K562 (cell line): ENCODE results near the gene CERS6. TPM values are rescaled to one million over a fixed set of nuclear protein-coding genes. Genes with fewer than 3 reads are reported as not detected.

Experiments used
- ATAC-seq: fragments of 200-7000 bp; cut with Tn5 transposase; 3 replicates; pipeline ENCODE4 v1.9.1; 2020; ENCODE audit warnings: moderate library complexity
- BruUV-seq: library from RNA; stranded (reverse); fragments of 400-500 nt; replicated peaks from 2 replicates; lab custom pipeline; 2021; lab: Mats Ljungman, UMichigan
- CTCF ChIA-PET: fragments of 300-600 bp; formaldehyde crosslinking; extraction: SDS; loops from one replicate; lab custom pipeline; 2021; ENCODE audit warnings: low intra/inter-chr PET ratio; lab: Yijun Ruan, JAX
- POLR2A ChIA-PET: fragments of 300-600, 350-650 bp; sonication (Branson Sonifier 250); formaldehyde crosslinking; extraction: SDS; loops from one replicate; lab custom pipeline; 2021; ENCODE audit warnings: antibody characterized with exemption, inconsistent platforms; lab: Yijun Ruan, JAX
- DNase-seq, 4 experiments: peaks; one replicate each; pipeline versions ENCODE4 v3.0.0 to v3.0.0-alpha.2; 2011 to 2018; ENCODE audit warnings: low spot score in 3 of 4, mixed read lengths in 3 of 4; ENCODE audit errors: extremely low read depth in 1 of 4
- FAIRE-seq: peaks from 2 replicates; lab custom pipeline; 2011; peaks lifted over from hg19 to GRCh38; lab: Jason Lieb, UNC
- H2AFZ ChIP-seq: 2 replicates; pipeline ENCODE4 v1.6.0; 2011; ENCODE audit warnings: low read depth, low read length, control low read depth, inconsistent platforms
- H3K27ac ChIP-seq: fragments of 200-600 bp; 3 replicates; pipeline ENCODE4 v1.8.0; 2011; ENCODE audit warnings: low read depth, mild to moderate bottlenecking, control low read depth, inconsistent platforms, low read length, moderate library complexity, mixed read lengths; ENCODE audit errors: extremely low read depth
- H3K27me3 ChIP-seq, 2 experiments: fragments of 300-600 bp in 1 of 2; 2 replicates in 1 of 2; 3 replicates in 1 of 2; pipeline versions ENCODE4 v1.6.0 to v1.8.0; 2011; ENCODE audit warnings: inconsistent platforms in 2 of 2, low read length in 2 of 2, mild to moderate bottlenecking in 1 of 2, mixed read lengths in 1 of 2, moderate library complexity in 1 of 2; ENCODE audit not compliant: control insufficient read depth in 2 of 2, insufficient read depth in 2 of 2
- H3K36me3 ChIP-seq: fragments of 300-600 bp; 3 replicates; pipeline ENCODE4 v1.8.0; 2011; ENCODE audit warnings: mild to moderate bottlenecking, low read length, inconsistent platforms; ENCODE audit not compliant: control insufficient read depth, insufficient read depth
- H3K4me1 ChIP-seq, 2 experiments: fragments of 200-600 bp in 1 of 2; replicated peaks in 1 of 2; 2 replicates in 1 of 2; 3 replicates in 1 of 2; pipeline versions ENCODE4 v1.5.1 to v1.8.0; 2011; ENCODE audit warnings: inconsistent platforms in 2 of 2, low read length in 2 of 2, mild to moderate bottlenecking in 1 of 2, mixed read lengths in 1 of 2, moderate library complexity in 1 of 2; ENCODE audit not compliant: control insufficient read depth in 2 of 2, insufficient read depth in 2 of 2
- H3K4me2 ChIP-seq: 2 replicates; pipeline ENCODE4 v1.6.1; 2011; ENCODE audit warnings: low read length, control low read depth, inconsistent platforms, mixed read lengths; ENCODE audit not compliant: insufficient read depth
- H3K4me3 ChIP-seq: fragments of 200-600 bp; sonication (generic), shearing (Covaris generic); 2 replicates; pipeline ENCODE4 v1.5.1; 2016; ENCODE audit warnings: control low read depth, inconsistent platforms
- H3K79me2 ChIP-seq: fragments of 200-600 bp; 3 replicates; pipeline ENCODE4 v1.8.0; 2011; ENCODE audit warnings: low read length, inconsistent platforms; ENCODE audit not compliant: control insufficient read depth, insufficient read depth
- H3K9ac ChIP-seq, 2 experiments: 2 replicates each; pipeline versions ENCODE4 v1.6.0 to v1.6.1; 2011; ENCODE audit warnings: low read depth in 2 of 2, low read length in 2 of 2, control low read depth in 1 of 2, inconsistent platforms in 1 of 2, mild to moderate bottlenecking in 1 of 2, mixed read lengths in 1 of 2; ENCODE audit not compliant: insufficient read depth in 1 of 2
- H3K9me1 ChIP-seq: one replicate; pipeline ENCODE4 v1.6.0; 2011; ENCODE audit warnings: inconsistent platforms, mild to moderate bottlenecking, low read length, moderate library complexity; ENCODE audit not compliant: control insufficient read depth, insufficient read depth
- H3K9me3 ChIP-seq: replicated peaks from 2 replicates; pipeline ENCODE4 v1.5.1; 2011; ENCODE audit warnings: low read depth, low read length, inconsistent platforms; ENCODE audit not compliant: control insufficient read depth, insufficient read depth
- H4K20me1 ChIP-seq: replicated peaks from 2 replicates; pipeline ENCODE4 v1.6.1; 2011; ENCODE audit warnings: low read length, inconsistent platforms, mixed read lengths; ENCODE audit not compliant: control insufficient read depth, insufficient read depth
- KDM5B ChIP-seq: fragments of 200-600 bp; sonication (generic); IDR thresholded peaks from 2 replicates; pipeline ENCODE4 v1.6.1; 2012; ENCODE audit warnings: low read depth, mild to moderate bottlenecking, moderate library complexity, low read length, control low read depth, inconsistent platforms; ENCODE audit not compliant: insufficient replicate concordance
- RB1 ChIP-seq: fragments of 450-650 bp; IDR thresholded peaks from 2 replicates; pipeline ENCODE4 v1.6.1; 2017; ENCODE audit warnings: low read depth, mild to moderate bottlenecking
- RFX5 ChIP-seq: IDR thresholded peaks from 2 replicates; pipeline ENCODE4 v1.6.1; 2011; ENCODE audit warnings: low read depth, mild to moderate bottlenecking, improper control_type of control experiment, low read length
- SREBF2 ChIP-seq: sonication (generic); formaldehyde crosslinking; IDR thresholded peaks from 2 replicates; pipeline ENCODE4 v1.4.0; 2020; ENCODE audit warnings: mild to moderate bottlenecking, missing genetic modification reagents
- ZNF707 ChIP-seq: fragments of 250-450 bp; sonication (Bioruptor Pico); conservative IDR thresholded peaks from 2 replicates; pipeline ENCODE4 v1.8.0; 2022; ENCODE audit warnings: inconsistent platforms, mild to moderate bottlenecking, moderate library complexity
- WGBS: fragments of 100-300 bp; shearing (Covaris generic); methylation state at CpG from one replicate; pipeline ENCODE4 v1.1.6; 2016; ENCODE audit warnings: low coverage, mixed read lengths; ENCODE audit not compliant: insufficient coverage; ENCODE audit errors: missing lambda C conversion rate; 5-methylcytosine and 5-hydroxymethylcytosine counted together
- in situ Hi-C: fragments of 300-500 bp; cut with MboI; formaldehyde crosslinking; loops from 4 replicates; pipeline ENCODE4 v1.15.0; 2018; ENCODE audit warnings: inconsistent platforms, mixed read lengths
- intact Hi-C: fragments of 100-400 bp; cut with micrococcal nuclease; formaldehyde crosslinking; loops from 2 replicates; pipeline ENCODE4 v1.14.2; 2022
- polyA plus RNA-seq, 8 experiments: library from polyadenylated mRNA; depleted of rRNA in 4 of 8; stranded (reverse) in 5 of 8; unstranded in 3 of 8; fragments of >200 nt; fragmentation: Nextera tagmentation in 2 of 8; fragmentation: Illumina TruSeq in 1 of 8; extraction: Ambion mirVana in 2 of 8; extraction: Trizol in 1 of 8; gene quantifications; 2 replicates each; pipeline versions ENCODE4 v1.2.1 to v1.2.3, GENCODE V29; 2011 to 2014; ENCODE audit warnings: inconsistent platforms in 1 of 8, missing spikeins in 1 of 8
- total RNA-seq, 7 experiments: library from RNA; depleted of rRNA in 6 of 7; stranded (reverse); fragments of >200 nt in 6 of 7; fragmentation: Illumina TruSeq in 2 of 7; extraction: Trizol in 2 of 7; gene quantifications; 2 replicates each; pipeline versions ENCODE4 v1.2.1 to v1.2.3, GENCODE V29; 2011 to 2021; ENCODE audit warnings: low replicate concordance in 1 of 7
- TF ChIP-seq, protein P1 (sequence below): sonication (generic); formaldehyde crosslinking; IDR thresholded peaks from 2 replicates; pipeline ENCODE4 v1.8.0; 2022; ENCODE audit warnings: missing genetic modification reagents, mild to moderate bottlenecking, moderate library complexity, borderline replicate concordance
- TF ChIP-seq, protein P2 (sequence below), 2 experiments: fragments of 150-350 bp in 1 of 2; IDR thresholded peaks; 2 replicates each; pipeline ENCODE4 v1.6.1; 2012 to 2016; ENCODE audit warnings: low read depth in 2 of 2, low read length in 2 of 2, mild to moderate bottlenecking in 1 of 2, moderate library complexity in 1 of 2

CERS6 gene
- total and polyA plus RNA-seq, 9 of the 15 experiments (the other 6 are each of a cell fraction or from before 2014, with no cell fraction given), result 1.6 to 13.6 (median 11.4) TPM

DNA sequence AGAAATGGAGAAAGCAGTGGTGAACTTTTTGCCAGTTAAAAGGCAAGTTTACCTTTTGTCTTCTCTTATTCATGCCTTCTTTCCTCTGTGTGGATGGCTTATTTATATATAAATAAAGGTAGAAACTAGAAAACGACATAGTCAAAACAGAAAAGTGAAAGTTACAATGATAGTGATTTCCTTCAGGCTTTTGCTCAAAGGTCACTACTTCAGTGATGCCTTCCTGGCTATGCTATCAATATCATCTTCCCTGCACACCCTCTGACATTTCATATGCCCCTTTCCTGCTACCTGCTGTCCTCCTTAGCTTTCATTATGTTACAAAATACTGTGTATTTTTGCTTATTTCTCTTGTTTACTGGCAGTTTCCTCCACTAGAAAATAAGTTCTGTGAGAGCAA lies 214.4 kb downstream of the CERS6 start:
- intact Hi-C loops (no loop called here), in situ Hi-C loops (no loop called here)
- Histone ChIP-seq H3K79me2 (no peaks in the 10 kb centered on the region), H3K9me3 (no peaks in the 10 kb centered on the region), H2AFZ (no peak overlapping the region), H3K4me2 (no peak overlapping the region), H3K4me1 (peaks cover 0 to 4% of the 10 kb centered on the region in 2 experiments; a peak in 2 of 5 replicates), H3K27ac (no peak overlapping the region), H3K9me1 (no peaks in the 10 kb centered on the region), H4K20me1 (no peaks in the 10 kb centered on the region), H3K27me3 (no peaks in the 10 kb centered on the region), H3K4me3 (no peak overlapping the region), H3K9ac (no peak overlapping the region), H3K36me3 (no peaks in the 10 kb centered on the region)
- WGBS, result 21% methylated on average over 1 of the region's 1 CpG
- DNase-seq (no peak), FAIRE-seq (no peak), ATAC-seq (no peak)
- ChIA-PET POLR2A (interaction anchor here (0.8 kb wide), 1 partner anchor 18 kb away, joined by 3 read pairs; no protein-coding TSS in a partner anchor), CTCF (no interaction called here)
- BruUV-seq, result no TSS peak
- no peak for TF ChIP-seq RB1
- no peak for TF ChIP-seq KDM5B
- TF ChIP-seq, protein P1, sequence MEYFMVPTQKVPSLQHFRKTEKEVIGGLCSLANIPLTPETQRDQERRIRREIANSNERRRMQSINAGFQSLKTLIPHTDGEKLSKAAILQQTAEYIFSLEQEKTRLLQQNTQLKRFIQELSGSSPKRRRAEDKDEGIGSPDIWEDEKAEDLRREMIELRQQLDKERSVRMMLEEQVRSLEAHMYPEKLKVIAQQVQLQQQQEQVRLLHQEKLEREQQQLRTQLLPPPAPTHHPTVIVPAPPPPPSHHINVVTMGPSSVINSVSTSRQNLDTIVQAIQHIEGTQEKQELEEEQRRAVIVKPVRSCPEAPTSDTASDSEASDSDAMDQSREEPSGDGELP, result no peak
- TF ChIP-seq RFX5, result no peak
- TF ChIP-seq SREBF2 (CRISPR knock-in tag), result no peak
- TF ChIP-seq, protein P2, sequence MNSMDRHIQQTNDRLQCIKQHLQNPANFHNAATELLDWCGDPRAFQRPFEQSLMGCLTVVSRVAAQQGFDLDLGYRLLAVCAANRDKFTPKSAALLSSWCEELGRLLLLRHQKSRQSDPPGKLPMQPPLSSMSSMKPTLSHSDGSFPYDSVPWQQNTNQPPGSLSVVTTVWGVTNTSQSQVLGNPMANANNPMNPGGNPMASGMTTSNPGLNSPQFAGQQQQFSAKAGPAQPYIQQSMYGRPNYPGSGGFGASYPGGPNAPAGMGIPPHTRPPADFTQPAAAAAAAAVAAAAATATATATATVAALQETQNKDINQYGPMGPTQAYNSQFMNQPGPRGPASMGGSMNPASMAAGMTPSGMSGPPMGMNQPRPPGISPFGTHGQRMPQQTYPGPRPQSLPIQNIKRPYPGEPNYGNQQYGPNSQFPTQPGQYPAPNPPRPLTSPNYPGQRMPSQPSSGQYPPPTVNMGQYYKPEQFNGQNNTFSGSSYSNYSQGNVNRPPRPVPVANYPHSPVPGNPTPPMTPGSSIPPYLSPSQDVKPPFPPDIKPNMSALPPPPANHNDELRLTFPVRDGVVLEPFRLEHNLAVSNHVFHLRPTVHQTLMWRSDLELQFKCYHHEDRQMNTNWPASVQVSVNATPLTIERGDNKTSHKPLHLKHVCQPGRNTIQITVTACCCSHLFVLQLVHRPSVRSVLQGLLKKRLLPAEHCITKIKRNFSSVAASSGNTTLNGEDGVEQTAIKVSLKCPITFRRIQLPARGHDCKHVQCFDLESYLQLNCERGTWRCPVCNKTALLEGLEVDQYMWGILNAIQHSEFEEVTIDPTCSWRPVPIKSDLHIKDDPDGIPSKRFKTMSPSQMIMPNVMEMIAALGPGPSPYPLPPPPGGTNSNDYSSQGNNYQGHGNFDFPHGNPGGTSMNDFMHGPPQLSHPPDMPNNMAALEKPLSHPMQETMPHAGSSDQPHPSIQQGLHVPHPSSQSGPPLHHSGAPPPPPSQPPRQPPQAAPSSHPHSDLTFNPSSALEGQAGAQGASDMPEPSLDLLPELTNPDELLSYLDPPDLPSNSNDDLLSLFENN (IDR thresholded peaks at IDR 0.05; ENCODE audit: low read depth in 2 of 2, low read length in 2 of 2), result no peak
- no peak for TF ChIP-seq ZNF707
